ELF-1 (cell line): ENCODE data around the gene DMC1.
"Not testable (repeated sequence)": the region's sequence is repeated elsewhere in the genome, so short reads cannot be mapped to it uniquely, and the experiment has no call there.

Source experiments
- DNase-seq: peaks from one replicate; pipeline ENCODE4 v3.0.0-alpha.2; 2016; ENCODE audit warnings: low read depth, low spot score

DMC1 gene

DNA sequence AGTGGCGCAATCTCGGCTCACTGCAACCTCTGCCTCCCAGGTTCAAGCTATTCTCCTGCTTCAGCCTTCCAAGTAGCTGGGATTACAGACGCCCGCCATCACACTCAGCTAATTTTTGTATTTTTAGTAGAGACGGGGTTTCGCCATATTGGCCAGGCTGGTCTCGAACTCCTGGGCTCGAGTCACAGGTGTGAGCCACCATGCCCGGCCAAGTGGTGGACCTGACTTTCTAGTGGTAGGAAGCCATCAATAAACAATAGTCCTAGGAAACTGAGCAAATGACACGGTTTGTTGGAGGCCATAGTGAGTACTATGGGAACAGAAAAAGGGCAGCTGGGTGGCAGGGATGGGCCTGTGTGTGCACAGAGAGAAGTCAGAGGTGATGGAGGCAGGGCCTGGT lies 99.8 kb downstream of the DMC1 start:
- DNase-seq: not testable (repeated sequence)

DNA sequence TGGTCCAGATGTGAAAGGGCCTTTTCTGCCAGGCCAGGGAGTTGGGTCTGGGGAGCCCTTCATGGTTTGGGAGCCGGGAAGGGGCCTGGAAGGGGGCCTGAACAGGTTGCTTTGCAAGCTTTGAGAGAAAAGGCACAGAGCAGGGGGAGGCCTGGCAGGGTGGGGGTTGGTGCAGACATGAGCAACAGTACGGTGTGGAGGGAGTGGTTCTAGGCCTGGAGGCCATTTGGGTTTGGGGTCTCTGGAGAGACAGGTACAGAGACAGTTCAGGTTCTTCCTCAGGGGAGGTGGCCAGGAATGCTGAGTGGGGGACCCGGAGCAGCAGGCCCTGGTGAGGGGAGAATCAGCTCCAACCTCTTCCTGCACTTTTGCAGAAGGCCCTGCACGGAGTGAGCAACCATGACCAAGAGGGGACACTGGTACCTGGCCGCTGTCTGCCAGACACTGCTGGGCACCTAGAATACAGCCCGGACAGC lies 100.6 kb downstream of the DMC1 start:
- DNase-seq: no peak
